PFSK-1 (cell line): ENCODE data around the gene EXOC4.

Experiments used
- FOXP2 ChIP-seq: optimal IDR thresholded peaks from 2 replicates; pipeline ENCODE3; 2011; ENCODE audit warnings: borderline replicate concordance, control low read depth, inconsistent platforms; ENCODE audit not compliant: insufficient read depth; ENCODE audit errors: extremely low read length, extremely low read depth
- POLR2AphosphoS5 ChIP-seq: IDR thresholded peaks from 2 replicates; pipeline ENCODE4 v1.6.1; 2012; ENCODE audit warnings: low read depth, mild to moderate bottlenecking, control low read depth, low read length, moderate library complexity
- REST ChIP-seq, 2 experiments: IDR thresholded peaks; 2 replicates each; pipeline versions ENCODE4 v1.6.1 to v1.8.0; 2011 to 2012; ENCODE audit warnings: low read depth in 2 of 2, low read length in 2 of 2, control low read depth in 1 of 2, inconsistent platforms in 1 of 2, mild to moderate bottlenecking in 1 of 2, moderate library complexity in 1 of 2; ENCODE audit not compliant: insufficient read depth in 1 of 2
- SIN3A ChIP-seq: IDR thresholded peaks from 2 replicates; pipeline ENCODE4 v1.6.1; 2012; ENCODE audit warnings: mild to moderate bottlenecking, low read length, moderate library complexity, borderline replicate concordance; ENCODE audit not compliant: insufficient read depth
- TAF1 ChIP-seq: IDR thresholded peaks from 2 replicates; pipeline ENCODE4 v1.6.1; 2012; ENCODE audit warnings: low read length, control low read depth, borderline replicate concordance; ENCODE audit not compliant: insufficient read depth

The EXOC4 gene

GRCh38 chr7:133587903-133588302 is 335.0 kb downstream of the EXOC4 start:
- TF ChIP-seq FOXP2 = no peak
- no peak for TF ChIP-seq SIN3A

GRCh38 chr7:133590795-133591194 is 337.9 kb downstream of the EXOC4 start:
- TF ChIP-seq POLR2AphosphoS5 = no peak
- TF ChIP-seq TAF1 = no peak
- no peak for TF ChIP-seq REST (IDR thresholded peaks at IDR 0.05; ENCODE audit: insufficient read depth in 1 of 2, low read depth in 2 of 2, low read length in 2 of 2)
- TF ChIP-seq SIN3A = no peak
- TF ChIP-seq FOXP2 = no peak

GRCh38 chr7:133591704-133592340 is 338.9 kb downstream of the EXOC4 start:
- TF ChIP-seq POLR2AphosphoS5 = no peak
- no peak for TF ChIP-seq FOXP2
- no peak for TF ChIP-seq SIN3A
- no peak for TF ChIP-seq TAF1
- no peak for TF ChIP-seq REST (IDR thresholded peaks at IDR 0.05; ENCODE audit: insufficient read depth in 1 of 2, low read depth in 2 of 2, low read length in 2 of 2)

GRCh38 chr7:133593561-133593960 is 340.7 kb downstream of the EXOC4 start:
- no peak for TF ChIP-seq POLR2AphosphoS5
- TF ChIP-seq FOXP2 = no peak
- TF ChIP-seq TAF1 = no peak
- no peak for TF ChIP-seq SIN3A
- TF ChIP-seq REST (IDR thresholded peaks at IDR 0.05; ENCODE audit: insufficient read depth in 1 of 2, low read depth in 2 of 2, low read length in 2 of 2) = no peak

GRCh38 chr7:133601617-133602016 is 348.7 kb downstream of the EXOC4 start:
- TF ChIP-seq REST (IDR thresholded peaks at IDR 0.05; ENCODE audit: insufficient read depth in 1 of 2, low read depth in 2 of 2, low read length in 2 of 2) (no peak), POLR2AphosphoS5 (no peak), TAF1 (no peak), FOXP2 (no peak), SIN3A (no peak)
